Fibroblast of skin of left quadriceps (primary cell): Measurements from ENCODE around the gene EFCC1.

ENCODE experiments used
- DNase-seq, 2 experiments: peaks; one replicate each; pipeline ENCODE4 v3.0.0-alpha.2; 2013; ENCODE audit warnings: low read depth in 2 of 2

Gene EFCC1

GRCh38 chr3:129032716-129033115, 31.6 kb downstream of the EFCC1 start:
- no peak for DNase-seq

GRCh38 chr3:129033151-129033550, 32.0 kb downstream of the EFCC1 start:
- no peak for DNase-seq

DNA sequence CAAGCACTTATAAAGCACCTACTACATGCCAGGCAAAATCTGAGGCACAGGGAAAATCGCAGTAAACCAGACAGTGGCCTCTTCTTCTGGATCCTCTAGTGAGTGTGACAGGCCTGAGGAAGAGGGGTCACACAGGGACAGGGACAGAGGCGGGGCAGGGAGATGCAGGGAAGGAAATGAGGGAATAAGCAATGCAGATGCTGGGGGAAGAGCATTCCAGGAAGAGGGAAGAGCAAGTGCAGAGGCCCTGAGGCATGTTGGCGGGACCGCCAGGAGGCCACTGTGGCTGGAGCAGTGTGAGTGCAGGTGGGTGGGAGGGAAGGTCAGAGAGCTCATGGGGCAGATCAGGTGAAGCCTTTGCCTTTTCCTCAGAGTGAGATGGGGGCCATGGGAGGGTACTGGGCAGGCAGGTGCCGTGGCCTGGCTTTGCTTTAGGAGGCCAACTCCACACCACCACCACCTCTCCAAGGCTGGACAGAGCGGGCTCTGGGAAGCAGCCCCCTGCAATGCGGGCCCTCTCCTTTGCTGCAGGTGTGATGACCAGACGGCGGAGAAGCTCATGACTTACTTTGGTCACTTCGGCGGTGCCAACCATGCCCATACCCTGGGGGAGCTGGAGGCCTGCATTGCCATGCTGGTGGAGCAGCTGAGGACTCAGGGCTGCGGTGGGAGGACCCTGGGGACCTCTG, 32.7 kb downstream of the EFCC1 start:
- DNase-seq: no peak

DNA sequence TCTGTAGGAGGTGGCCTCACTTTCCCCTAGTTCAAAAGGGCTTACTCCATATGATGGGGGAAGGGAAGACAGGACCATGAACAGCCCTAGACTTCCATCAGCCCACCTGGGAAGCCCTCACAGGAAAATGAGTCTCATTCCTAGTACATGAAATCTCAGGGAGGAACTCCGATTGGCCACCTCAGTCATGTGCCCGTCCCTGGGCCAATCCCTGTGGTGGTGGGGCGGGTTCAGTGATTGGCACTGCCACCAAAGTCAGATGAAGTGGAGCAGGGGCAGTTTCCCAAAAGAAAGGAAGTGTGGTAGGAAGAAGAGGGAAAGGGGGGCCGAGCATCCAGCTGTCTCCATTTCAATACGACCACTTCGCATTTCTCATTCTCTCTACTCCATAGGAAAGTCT, 33.5 kb downstream of the EFCC1 start:
- no peak for DNase-seq

DNA sequence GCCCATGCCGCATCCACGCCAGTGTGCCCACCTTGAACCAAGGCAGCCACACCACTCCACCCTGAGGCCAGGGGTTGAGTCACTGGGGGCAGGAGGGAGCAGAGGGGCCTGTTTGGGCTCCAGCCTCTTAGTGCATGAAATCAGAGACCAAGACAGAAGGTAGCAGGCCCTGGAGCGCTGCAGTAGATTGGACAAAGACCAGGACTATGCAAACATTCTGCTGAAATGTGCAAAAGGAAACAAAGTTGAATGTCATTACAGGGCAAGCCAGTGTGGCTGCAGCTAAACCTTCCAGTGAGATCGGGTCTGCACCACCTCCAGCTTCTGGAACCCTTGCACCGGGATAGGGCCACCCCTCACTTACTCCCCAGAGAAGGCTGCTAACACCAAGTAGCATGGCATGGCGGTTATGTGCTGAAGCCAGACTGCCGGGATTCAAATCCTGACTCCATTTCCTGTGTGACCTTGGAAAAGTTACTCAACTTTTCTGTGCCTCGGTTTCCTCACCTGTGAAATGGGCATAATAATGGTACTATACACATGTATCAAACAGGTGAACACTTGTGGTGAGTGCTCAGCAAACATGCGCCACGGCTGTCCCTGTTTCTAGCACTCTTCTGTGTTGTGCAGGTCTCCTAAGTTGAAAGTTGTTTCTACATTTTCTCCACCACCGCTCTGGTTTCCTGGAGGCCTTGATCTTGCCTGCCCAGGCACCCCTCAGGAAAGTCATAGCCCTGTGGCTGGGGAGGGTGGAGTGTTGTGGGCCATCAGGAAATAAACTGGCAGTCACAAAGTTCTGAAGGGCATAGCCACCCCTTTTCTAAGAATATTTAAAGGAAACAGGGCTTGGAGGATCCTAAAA, 34.5 kb downstream of the EFCC1 start:
- no peak for DNase-seq

DNA sequence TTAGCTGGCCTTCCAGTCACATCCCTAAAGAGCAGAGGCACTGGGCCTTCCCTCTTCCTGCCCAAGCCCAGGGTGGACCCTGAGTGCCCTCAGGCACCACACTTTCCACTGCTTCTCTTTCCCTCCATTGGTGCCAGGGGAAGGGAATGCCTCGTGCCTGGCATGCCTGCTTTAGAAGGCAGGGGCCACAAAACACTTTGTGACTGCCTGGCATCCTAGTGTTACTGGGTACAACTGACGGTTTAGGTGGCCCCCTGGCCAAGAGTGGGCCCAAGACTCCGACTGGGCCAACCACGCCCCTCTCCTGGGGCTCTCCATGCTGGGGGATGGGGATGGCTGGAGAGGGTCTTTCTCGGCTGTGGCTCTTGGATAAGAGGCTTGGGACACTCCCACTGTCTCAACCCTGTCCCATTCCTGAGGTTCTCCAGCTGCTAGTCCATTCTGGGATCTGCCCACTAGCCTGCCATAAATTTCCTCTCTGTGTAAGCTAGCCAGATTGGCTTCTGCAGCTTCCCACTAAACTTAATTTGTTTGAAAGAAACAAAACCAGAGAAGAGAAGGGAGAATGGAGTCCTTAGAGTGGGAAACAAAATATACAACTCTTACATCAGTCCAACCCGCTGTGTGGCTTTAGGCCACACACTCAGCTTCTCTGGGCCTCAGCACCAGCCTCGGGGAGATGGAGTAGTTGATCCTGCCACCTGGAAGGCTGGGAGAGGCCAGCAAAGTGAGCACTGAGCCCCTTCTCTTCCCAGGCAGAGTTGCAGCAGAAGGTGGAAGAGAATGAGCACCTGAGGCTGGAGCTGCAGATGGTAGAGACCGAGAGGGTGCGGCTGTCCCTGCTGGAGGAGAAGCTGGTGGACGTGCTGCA, 35.4 kb downstream of the EFCC1 start:
- DNase-seq: no peak

GRCh38 chr3:129037093-129037419, 36.0 kb downstream of the EFCC1 start:
- no peak for DNase-seq

DNA sequence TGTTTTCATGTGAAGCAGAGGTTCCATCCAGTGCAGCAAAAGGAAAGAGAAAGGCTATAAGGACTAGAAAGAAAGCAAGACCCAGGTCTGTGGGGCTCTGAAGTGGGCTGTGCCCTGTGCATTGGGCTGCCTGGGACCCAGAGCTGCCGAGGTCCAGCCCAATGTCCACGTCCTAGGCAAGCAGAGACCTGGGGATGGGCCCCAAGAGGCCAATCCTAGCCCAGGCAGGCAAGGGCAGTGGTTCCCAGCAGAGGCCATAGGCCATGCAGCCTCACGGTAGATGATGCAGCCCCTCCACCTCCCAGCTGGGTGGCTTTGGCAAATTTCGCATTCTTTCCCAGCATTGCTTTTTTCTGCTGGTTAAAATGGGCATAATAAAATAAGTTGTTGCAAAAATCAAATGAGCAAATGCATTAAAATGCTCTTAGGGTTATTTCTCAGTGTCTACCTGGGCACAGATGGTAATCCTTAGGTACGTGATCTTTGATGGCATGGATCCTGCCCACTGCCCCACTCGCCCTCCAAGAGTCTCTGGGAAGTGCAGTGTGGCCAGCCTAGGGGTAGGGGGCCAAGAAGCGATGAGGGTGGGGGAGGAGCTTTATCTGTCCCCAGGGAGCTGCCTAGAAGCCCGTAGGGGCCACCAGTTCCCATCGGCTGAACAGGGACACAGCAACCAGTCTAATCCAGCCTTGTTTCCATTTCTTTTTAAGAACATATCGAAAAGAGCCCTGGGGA, 37.2 kb downstream of the EFCC1 start:
- no peak for DNase-seq

DNA sequence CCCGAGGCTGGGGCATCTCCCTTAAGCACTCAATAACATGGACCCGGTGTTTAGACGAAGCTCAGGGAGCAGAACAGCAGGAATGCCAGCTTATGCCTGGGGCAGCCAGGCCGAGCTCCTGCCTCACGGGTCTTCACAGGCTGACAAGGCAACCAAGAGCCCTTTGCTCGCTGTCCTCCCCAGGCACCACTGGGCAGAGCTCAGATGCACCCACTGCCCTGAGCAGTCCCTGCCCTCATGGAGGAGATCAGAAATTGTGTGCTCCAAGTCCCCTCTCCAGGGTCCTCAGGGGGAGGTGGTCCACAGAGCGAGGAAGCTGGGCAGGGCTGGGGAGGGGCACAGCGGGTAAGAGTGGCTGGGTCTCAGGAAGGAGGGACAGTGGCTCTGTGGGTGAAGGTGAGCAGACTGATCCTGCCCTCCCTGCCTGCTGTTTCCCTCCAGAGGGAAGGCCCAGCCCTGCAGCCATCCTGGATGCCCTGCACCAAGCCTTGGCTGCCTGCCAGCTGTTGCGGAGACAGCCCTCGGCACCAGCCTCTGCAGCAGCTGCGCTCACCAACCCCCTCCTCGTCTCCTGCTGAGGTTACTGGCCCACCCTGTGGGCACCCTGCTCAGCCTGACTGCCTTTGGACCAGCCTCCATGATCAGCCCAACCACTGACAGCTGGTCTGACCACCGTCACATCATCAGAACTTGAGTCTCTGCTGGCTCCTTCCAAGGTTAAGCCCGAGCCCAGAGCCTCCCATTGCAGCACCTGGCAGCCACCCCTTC, 38.4 kb downstream of the EFCC1 start:
- DNase-seq: no peak

DNA sequence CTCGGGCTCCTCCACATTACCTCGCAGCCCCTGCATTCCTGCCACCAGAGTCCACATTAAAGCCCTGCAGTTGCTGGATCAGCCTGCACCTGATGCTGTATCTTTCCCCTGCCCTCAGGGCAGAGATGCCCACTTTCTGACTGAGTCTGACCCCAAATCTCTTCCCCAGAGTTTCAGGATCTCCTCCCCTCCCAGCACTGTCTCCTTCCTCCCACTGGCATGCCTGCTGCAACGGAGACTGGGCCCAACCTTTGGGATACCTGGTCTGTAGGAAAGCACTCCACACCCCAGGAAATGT, 38.9 kb downstream of the EFCC1 start:
- no peak for DNase-seq

GRCh38 chr3:129040579-129041300, 39.6 kb downstream of the EFCC1 start:
- DNase-seq: no peak

DNA sequence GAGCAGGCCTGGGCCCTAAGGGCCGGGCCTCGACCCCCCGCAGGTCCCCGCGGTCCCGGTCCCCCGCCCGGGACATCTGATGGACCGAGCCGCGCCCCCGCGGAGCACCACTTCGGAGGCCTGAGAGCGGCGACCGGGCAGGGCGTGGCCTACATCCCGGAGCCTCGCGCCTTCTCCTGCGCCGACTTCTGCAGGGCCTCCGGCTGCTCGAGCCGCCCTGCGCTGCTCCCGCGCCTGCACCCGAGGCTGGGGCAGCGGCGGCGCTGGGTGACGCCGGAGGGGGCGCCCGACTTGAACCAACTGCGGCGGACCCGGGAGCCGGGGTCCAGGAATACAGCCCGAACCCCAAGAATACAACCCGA, 44.6 kb downstream of the EFCC1 start:
- no peak for DNase-seq

- no peak for DNase-seq
Observed at GRCh38 chr3:129046037-129046731, 45.1 kb downstream of the EFCC1 start.

DNA sequence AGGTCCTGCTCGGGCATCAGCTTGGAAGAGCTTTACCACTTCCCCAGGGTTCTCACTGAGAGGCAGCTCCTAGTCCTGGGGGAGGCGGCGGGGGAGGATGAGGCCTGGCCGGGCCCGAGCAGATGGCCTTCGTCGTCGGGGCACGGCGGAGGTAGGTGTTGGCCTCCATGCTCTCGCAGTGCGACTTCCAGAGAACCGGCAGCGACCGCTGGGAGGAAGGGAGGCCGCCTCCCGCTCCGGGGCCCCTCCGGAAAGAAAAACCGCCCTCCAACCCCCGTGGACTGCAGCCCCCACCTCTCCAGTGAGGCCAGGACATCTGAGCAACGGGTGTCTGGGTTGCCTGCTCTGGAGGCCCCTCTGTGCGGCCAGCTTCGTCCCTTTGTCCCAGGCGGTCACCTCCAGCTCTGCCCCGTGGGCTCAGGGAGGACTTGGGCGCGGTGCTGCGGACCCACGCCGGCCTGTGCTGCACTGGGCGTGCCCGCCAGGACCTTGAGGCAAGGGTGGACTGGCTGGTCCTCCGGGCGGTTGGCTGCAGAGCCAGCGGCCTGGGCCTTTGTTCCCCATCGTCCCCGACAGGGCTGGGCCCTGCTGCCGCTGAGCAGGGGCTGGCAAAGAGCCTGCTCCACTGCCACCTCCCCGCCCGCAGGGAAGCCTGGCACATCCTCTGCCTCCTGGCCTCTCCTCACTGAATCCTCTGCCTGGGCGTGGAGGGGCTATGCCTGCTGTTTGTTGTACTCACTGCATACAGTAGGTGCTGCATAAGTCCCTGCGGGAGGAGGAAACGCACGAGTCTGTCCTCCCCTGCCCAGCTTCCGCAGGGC, 45.8 kb downstream of the EFCC1 start:
- DNase-seq: no peak

GRCh38 chr3:129047553-129047839, 46.4 kb downstream of the EFCC1 start:
- no peak for DNase-seq

DNA sequence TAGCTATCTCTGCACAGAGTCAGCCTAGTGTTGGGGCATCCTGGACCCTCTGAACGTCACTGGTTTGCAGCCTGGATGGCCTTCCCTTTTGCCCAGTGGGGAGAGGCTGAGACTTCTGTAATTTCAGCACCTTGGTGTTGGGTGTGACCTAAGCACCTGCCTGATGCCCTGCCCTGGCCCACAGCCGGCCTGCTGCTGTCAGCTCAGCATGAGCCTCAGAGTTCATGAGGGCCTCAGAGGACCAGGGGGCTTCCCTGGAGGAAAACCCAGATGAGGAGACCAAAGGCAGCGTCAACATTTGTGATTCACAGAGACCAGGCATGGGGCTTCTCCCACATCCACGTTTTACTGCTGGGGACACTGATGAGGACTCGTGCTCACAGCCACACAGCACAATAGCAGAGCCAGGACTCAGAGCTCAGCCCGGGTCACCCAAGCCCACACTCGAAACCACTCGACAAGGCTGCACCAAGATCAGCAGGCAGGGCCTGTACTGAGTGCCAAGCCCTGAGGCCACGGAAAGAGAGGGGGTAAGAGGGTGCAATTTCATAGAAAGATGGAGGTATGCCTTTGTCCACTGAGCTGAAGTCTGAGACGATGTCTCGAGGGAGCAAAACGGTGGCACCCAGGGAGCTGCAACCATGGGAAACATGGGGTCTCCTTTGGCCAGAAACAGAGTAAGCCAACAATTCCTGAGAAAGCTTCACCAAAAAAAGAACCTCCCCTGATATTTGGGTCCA, 49.6 kb downstream of the EFCC1 start:
- DNase-seq: no peak

DNA sequence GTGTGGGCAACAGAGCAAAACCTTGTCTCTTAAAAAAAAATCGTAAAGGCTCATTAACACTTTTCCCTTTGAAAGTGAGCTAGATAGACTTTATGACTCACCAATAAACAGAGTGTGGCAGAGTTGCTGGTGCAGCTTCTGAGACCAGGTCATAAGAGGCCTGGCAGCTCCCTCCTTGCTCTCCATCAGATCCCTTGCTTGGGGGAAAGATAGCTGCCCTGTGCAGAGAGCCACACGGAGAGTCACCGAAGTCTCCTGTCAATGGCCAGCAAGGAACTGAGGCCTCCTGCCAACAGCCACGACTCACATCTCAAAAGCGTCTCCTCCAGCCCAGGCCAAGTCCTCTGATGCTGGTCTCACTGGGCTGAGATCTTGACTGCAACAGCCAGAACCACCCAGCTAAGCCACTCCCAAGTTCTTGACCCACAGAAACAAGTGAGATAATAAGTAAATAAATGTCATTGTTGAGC, 50.8 kb downstream of the EFCC1 start:
- no peak for DNase-seq

- no peak for DNase-seq
Observed at GRCh38 chr3:129052675-129053074, 51.6 kb downstream of the EFCC1 start.
